Fibroblast of skin of back (primary cell): ENCODE results near the gene DUSP9.
A peak's percentile ranks its signal among the peaks of the same experiment; 100 is the strongest.

Experiments
- DNase-seq: peaks from one replicate; pipeline ENCODE4 v3.0.0-alpha.2; 2013

The DUSP9 gene

DNA sequence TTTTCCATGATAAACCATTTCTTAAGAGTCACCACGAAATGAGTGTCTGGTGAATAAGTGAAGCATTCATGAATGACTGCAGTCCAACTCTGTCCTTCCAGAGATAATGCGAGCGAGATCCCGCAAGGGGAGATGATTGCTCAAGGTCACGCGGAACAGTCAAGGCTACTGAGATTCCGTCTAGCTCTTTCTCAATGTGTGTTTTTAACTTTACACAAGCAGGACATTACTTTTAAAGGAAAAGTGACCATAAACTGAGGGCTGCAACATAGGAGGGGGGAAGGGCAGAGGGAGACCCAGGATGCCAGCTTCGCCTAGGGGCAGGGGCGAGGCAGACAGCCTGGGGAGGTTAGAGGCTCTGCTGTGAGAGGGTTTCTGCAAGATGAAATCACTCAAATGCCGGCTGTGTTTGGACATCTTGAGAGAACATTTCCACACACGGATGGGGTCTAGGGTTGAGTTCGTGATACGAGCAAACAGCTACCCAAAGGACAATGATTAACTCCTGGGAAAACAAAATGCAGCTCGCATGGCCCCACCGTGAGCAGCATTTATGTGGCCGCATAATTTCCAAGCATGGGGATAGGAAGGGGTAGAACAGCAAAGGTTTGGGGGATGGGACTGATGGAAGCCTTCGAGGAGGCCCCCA, 24.2 kb upstream of the DUSP9 start:
- no peak for DNase-seq

DNA sequence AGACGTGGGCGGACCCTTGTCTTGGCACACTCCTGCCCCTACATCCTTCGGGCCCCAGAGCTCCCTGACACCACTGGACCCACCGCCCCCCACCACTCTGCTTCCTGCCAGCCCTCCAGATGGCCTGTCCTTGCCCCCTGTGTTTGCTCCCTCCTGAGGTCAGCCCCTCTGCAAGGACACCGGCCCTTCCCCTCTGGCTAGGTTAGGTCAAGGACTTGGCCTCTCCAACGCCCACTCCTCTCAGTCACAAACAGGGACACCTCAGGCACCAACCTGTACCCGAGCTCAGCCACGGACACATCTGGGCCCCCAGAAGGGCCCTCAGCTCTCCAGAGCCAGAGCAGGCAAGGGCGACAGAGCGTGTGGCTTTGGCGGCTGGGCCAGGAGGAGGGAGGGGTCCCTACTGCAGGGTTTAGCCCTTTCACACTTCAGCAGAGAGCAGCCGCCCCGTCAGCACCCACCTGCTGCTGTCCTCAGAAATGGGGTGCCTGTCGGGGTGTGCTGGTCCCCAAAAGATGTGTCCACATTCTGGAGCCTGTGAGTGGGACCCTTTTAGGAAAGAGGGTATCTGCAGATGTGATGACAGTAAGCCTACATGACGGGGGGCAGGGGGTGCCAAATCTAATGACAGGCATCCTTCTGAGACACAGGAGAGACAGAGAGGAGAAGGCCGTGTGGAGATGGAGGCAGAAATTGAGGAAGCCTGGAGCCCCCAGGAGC, 23.5 kb upstream of the DUSP9 start:
- DNase-seq, result no peak

DNA sequence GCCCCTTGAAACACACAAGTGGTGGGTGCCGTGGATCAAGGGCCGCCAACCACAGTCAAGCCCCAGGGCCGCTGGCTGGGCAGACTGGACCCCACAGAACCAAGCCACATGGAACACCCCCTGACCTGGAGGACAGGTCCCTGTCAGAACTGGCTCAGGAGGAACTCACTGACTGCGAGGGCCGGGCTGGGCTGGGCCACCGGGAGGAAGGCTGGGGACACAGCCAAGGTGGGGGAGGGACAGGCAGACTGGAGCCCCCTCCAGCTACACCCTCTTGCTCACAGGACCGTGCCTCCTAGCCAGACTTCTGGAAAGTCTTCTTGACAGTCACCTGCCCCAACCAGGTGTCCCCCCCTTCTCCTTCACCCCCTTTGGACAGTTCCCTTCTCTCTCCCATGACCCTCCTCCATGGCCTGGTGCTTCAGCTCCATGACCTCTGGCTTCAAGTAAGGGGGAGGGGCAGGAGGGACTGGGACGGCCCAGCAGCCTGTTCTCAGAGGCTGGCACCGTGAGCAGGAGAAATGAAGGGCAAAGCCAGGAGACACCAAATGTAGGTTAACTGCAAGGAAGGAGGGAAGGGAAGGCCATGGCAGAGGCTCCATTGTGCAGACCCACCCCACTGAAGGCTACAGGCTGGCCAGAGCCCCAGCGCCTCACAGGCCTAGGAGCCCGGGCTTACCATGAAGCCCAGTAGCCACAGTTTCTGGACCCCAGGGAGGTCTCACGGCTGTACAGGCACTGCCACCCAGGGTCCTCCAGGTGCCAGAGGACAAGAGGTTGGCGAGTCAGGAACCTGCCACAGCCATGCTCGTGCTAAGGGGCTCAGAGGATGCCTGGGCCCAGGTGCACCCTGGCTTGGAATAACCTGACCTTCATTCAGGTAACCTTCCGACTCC, 22.6 kb upstream of the DUSP9 start:
- no peak for DNase-seq

DNA sequence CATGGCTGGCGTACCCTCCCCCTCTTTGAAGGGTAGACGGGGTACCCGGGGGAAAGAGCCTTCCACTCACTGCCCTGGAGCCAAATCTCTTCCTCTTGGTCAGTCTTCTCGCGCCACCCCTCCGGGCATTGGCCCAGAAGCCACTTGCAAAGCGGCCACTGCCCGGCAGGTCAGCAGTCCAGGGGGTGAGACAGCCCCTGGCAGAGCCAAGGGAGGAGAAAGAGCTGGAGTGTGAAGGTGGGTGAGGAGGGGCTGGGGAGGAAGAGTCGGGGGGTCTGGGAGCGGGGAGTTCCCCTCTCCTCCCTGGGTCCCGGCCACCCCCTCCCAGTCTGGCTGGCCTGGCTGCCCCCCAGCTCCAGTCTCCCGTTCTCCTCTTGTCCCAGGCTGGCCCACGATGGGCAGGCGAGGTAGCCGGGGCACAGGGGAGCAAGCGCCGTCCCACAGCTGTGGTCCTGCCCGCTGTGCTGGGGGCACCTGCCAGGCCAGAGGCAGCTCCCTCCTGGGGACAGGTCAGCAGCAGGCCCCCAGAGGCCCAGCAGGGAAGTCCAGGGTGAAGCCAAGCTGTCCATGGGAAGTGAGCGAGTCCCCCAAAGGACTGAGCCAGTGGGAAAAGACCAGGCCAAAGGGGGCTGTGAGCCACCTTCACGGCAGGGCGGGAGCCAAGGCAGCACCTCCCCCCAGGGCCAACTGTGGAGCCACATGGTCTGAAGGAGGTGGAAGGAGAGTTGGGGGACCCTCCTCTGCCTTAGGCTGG, 21.6 kb upstream of the DUSP9 start:
- DNase-seq, result no peak

DNA sequence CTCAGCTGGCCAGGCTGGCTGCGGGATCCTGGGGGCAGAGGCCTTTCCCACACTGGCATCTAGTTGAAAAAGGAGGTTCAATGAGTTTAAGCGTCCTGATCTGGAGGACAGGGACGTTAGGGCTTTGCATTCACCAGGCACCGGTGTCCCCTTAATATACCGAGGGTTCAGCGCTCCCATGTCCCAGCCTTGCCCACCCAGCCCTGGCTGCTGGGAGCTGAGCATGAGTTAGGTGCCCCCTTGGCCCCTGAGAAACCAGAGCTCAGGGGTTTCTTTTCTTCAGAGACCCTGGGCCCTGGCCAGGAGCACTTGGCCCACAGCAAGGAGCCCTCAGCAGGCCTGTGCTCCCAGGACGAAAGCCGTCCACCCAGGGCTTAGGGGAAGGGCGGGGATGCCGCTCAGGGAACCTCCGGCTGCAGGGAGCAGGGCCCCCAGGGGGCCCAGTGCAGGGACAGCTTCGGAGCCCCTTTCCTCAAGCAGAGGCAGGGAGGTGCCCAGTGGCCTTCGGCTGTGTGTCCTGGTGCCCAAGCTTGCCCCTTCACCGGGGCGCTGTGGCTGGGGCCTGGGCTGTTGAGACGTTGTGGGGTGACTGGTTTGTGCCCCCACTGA, 20.9 kb upstream of the DUSP9 start:
- no peak for DNase-seq

DNA sequence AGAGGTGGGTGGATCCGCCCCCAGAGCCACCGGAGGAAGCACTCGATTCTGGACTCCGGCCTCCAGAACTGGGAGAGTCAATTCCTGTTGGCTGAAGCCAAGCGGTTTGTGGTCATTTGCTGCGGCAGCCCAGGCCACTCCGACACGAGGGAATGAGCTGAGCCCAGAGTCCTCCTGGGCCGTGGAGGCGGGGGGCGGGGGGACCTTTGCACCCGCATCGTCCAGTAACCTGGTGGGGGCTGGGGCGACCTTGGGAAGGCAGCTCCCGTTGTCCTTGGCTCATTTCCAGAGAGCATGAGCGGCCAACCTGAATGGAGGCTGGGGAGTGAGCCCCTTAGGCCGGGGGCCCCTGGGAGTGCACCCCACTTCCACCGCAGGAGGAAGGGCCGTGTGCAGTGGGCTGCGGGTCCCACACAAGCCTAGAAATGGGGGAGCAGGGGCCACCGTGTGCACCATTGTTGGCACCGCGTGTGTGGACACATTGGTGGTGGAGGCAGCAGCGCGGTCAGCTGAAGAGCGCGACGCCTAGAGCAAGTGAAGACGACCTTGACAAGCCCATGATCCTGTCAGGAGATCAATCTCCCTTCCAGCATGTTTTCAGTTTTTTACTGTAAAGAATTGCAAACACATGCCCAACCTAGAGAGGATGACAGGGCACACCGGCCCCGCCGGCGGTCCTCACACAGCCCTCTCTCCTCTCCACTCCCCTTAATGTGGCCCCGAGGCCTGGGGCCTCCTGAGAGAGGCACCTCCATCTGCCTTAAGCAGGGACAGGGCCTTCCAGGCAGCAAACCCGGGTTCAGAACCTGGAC, 19.9 kb upstream of the DUSP9 start:
- no peak for DNase-seq

DNA sequence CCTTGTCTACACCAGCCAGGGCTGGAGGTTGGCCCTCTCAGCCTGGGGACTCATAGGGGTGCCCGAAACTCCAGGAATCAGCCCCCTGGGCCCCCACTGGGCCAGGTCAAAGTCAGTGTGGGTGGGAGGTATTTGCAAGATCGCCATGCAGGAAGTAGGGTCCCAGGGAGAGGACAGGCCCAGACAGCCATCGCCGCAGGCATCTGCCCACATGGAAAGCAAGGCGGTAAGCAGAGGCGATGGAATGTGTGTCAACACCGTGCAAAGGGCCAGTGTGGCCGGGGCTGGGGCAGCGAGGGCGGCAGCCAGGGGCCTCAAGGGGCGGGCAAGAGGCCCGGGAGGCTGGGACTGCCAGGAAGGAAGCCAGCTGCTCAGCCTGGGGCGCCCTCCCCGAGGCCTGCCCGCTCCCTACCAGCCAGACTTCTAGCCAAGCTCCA, 19.3 kb upstream of the DUSP9 start:
- DNase-seq, result no peak

DNA sequence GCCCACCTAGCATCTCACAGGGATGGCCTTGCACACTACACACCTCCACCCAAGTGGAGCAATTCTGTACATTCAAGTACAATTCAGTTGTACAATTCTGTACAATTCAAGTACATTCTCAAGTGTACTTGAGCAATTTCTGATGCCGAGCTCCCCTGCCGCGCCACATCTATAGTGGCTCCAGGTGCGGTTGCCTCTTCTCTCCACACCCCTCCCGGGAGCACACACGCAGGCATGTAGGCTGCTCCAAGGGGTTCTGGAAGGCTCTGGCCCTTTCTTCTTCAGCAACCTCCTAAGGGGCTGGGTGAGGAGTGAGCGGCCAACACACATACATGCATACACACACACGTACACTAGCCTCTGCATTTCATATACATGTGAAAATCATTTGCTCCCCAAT, 18.9 kb upstream of the DUSP9 start:
- DNase-seq, result no peak

DNA sequence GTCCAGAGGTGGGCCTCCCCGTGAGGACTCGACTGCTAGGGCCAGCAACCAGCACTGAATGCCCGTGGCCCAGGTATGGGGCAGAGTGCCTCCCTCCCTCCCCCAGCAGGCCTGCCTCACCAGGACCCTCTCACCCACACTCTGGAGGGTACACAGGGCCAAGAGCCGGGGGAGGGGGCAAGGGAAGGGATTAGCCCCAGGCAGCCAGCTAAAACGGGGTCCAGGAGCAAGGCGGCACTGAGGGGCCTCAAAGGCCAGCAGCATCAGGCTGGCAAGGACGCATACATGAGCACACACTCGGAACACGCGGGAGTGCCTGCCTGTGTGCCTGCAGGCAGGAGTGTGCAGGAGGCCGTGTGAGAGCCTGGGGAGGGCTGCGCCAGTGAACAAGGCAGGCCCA, 18.3 kb upstream of the DUSP9 start:
- DNase-seq, result no peak

DNA sequence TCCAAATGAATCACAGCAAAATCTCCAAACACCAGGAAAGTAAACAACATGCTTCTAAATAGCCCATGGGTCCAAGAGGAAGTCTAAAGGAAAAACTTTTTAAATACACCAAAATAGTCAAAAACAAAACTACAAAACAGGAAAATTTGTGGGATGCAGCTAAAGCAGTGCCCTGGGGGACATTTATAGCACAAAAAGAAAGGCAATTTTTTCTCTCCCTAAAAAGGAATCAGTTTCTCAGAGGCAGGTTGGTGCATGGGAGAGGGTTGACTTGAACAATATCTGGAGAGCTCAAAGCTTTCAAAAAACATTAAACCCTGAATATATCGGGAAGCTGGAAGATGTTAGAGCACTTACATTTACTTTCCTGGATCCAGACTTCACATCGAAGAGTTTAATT, 15.7 kb upstream of the DUSP9 start:
- no peak for DNase-seq

DNA sequence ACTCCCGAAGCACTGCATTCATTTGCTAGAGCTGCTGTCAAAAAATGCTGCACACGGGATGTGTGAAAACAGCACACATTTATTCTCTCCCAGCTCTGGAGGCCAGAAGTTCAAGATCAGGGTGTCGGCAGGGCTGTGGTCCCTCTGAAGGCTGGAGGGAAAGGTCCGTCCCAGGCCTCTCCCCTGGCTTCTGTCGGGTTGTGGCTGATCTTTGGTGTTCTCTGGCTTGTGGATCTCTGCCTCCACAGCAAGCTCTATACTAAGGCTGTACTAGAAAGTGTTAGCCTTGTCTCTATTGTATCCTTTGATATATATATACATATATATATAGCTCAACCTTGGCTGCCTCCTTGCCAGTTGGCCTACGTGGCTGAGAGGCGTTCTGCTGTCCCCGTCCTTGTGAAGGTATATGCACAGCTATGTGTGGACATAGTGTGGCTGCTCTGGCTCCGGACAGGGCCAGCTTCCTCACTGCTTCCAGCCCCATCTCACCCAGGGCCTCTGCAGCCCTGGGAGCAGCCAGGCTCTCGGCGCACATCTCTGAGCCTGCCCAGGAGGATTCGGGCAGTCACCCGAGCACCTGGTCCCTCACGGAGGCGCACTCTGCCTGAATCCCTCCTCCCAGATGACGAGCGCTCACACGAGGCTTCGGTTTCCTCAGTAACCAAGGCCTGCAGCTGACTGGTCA, 15.0 kb upstream of the DUSP9 start:
- no peak for DNase-seq

DNA sequence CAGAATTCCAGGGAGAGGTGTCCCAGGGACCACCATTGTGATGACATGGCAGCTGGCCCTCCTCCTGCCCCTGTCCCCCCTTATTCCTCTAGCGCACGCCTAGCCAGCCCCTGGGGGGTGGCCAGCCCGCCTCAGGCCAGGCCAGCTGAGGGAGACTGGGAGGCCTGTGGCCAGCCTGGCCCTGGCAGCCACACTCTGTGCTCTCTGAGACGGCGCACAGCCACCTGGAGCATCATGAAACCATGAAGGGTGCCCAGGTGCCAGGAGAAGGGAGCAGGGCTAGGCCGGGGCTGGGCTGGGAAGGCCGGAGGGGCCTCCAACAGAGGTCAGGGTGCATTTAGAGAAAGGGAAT, 14.4 kb upstream of the DUSP9 start:
- no peak for DNase-seq

DNA sequence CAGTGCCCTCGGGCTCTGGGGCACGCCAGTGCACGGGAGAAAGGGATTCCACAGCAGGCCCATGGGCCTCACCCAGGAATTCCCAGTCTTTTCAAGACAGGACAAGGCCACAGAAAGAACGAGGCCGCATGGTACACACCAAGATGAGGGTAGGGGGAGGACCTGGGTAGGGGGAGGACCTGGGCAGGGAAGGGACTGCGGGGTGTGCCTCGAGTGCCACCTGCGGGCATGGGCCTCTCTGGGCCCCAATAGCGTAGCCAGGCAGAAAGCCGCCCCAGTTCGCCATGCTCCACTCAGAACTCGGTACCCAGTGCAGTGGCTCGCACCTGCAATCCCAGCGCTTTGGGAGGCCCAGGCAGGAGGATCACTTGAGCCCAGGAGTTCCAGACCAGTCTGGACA, 14.0 kb upstream of the DUSP9 start:
- DNase-seq, result no peak

DNA sequence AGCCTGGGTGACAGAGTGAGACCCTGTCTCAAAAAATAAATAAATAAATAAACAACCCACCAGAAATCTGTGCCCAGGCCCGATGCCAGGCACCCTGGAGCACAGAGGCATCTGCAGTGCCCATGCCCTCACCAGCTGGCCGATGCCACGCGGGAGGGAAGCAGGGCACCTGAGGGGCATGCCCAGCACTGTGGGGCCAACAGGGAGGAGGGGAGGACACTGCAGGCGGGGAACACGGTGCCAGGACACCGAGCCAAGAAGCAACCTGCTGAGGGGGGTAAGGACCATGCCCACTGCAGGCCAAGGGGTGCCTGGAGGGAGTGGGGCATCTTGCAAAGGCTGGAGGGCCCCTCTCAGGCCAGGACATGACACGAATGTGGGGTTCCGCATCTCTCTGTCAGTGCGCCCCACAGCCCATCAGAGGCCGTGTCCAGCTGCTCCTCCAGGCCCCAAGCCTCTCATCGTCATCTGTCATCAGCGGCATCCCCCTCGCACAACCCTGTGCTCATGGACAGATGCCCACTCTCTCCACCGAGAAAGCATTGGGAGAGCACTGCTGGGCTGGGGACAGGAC, 13.3 kb upstream of the DUSP9 start:
- no peak for DNase-seq

DNA sequence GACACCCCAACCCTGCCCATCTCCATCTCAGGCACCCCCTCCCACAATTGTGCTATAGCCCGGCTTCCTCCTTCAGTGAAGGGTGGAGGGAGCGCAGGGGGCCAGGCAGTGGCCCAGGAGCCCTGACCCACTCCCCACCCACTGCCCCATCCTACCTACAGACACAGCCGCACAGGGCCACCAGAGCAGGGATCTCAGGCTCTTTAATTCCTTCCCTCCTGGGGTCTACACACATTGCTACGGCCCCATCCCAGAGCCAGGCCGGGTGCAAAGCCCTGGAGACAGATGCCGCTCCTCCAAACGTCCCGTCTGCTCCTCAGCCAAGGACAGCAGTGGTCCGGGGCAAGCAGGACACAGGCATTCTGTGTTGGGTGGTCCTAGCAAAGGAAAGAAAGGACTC, 12.8 kb upstream of the DUSP9 start:
- no peak for DNase-seq

DNA sequence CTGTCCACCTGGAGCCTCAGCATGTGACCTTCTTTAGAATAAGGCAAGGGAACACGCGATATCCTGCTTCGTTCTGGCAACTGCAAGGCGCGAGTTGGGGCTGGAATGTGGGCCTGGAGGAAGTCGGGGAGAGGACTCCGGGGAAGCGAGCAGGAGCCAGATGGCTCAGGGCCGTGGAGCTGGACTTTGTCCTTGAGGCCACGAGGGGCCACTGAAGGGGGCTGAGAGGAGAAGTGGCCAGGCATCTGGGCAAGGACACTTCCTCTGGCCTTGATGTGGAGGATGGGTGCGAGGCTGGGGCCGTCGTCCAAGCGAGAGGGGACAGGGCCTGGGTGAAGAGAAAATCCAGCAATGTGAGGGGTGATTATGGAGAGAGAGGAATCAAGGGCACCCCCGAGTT, 12.2 kb upstream of the DUSP9 start:
- DNase-seq, result no peak

DNA sequence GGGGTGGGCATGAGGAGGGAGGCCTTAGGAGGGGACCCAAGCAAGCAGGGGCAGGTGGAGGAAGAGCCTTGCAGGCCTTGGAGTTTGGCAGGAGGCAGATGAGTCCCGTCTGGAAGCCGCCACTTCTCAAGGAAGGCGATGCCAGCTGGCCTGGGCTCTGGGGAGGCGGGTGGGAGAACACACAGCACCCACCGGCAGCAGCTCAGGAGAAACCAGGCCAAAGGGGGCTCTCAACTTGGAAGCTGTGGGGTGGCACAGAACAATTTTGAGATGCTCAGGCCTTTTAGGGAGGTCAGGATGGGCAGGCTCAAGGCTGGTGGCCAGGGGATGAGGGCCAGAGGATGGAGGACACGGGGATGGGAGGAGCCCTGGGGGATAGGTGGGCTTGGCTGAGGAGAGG, 11.6 kb upstream of the DUSP9 start:
- DNase-seq, result no peak

DNA sequence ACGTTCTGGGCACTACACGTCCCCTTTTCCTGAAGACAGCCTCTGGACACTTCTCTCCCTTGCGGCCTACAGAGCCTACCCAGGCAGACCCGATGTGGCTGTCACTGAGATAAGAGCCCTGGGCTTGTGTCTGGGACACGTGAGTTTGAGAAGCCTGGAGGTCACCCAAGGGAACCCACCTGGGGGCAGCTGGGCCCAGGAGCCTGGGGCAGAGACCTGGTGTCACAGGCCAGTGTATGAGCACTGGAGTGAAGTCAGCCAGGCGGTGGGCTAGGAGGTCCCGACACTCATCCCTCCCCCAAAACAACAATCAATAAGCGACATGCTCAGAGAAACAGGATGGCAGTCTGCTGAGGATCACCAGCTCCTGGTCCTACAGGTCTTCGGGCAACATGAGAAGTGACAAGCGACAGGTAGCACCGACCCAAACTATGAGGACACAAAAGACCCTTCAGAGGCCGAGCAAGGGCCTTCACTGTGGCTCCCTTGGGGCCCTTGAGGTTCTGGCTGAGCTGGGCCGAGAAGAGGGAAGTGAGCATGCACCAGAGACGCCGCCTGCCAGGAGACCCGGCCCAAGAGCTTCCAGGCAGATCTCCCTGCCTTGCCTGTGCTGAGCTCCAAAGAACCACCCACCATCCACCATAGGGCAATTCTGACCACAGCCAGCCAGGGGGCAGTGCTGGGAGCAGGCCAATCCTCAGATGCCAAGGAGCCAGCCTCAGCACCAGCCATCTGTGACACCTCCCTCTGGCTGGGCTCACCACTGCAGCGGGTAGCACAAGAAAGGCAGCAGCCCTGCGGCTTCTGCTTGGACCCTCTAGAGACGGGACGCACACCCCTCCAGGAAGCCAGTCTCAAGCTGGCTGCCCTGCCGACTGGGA, 11.0 kb upstream of the DUSP9 start:
- DNase-seq, result peak; percentile 19

DNA sequence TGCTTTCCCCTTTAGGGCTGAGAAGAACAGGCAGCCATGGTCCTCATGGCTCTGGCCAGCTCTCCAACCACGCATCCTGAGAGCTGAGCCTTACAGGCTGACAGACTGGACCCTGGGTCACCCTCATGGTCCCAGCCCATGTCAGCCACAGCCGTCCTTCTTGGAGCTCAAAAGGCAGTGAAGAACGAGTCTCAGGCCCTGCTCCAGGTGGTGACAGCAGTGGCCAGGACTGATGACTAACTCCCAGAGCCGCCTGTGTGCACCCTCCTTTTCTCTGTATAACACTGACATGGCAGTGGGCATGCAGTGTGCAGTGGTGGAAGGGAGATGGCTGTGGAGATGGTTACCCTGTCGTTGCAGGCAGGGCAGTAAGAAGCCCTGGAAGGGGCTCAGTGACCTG, 10.3 kb upstream of the DUSP9 start:
- no peak for DNase-seq
